SU-DHL-6 (cell line): Measurements from ENCODE around the gene HSPA12A.

ENCODE experiments used
- H2AFZ ChIP-seq: fragments of 200-600 bp; sonication (generic); 2 replicates; pipeline ENCODE4 v1.6.1; 2014; ENCODE audit warnings: low read depth, mild to moderate bottlenecking, moderate library complexity, mixed read lengths, antibody characterized with exemption, low read length; ENCODE audit not compliant: severe bottlenecking
- H3F3A ChIP-seq: fragments of 200-600 bp; shearing (Covaris generic); 2 replicates; pipeline ENCODE4 v1.6.0; 2016; ENCODE audit warnings: antibody characterized with exemption, mild to moderate bottlenecking; ENCODE audit not compliant: insufficient read depth
- H3K27ac ChIP-seq: fragments of 200-600 bp; sonication (generic); 2 replicates; pipeline ENCODE4 v1.5.1; 2016; ENCODE audit warnings: low read depth, mild to moderate bottlenecking, low read length, moderate library complexity, mixed read lengths
- H3K27me3 ChIP-seq: fragments of 200-600 bp; sonication (generic), shearing (Covaris generic); 2 replicates; pipeline ENCODE4 v1.6.0; 2014; ENCODE audit warnings: mild to moderate bottlenecking, low read length
- H3K36me3 ChIP-seq: fragments of 200-600 bp; sonication (generic); 2 replicates; pipeline ENCODE4 v1.6.1; 2014; ENCODE audit warnings: mild to moderate bottlenecking, low read length, mixed read lengths
- H3K4me2 ChIP-seq: fragments of 300-600, 200-600 bp; shearing (Covaris generic), sonication (generic); 2 replicates; pipeline ENCODE4 v1.6.0; 2014; ENCODE audit warnings: low read length, low read depth, mild to moderate bottlenecking; ENCODE audit not compliant: poor library complexity, severe bottlenecking
- H3K4me3 ChIP-seq: fragments of 200-600 bp; sonication (generic); 2 replicates; pipeline ENCODE4 v1.5.1; 2014; ENCODE audit warnings: antibody characterized with exemption, low read length, mild to moderate bottlenecking, mixed read lengths; ENCODE audit not compliant: insufficient read depth, poor library complexity, severe bottlenecking
- H3K79me2 ChIP-seq: fragments of 200-600 bp; sonication (generic); 2 replicates; pipeline ENCODE4 v1.6.1; 2014; ENCODE audit warnings: mild to moderate bottlenecking, low read length, moderate library complexity; ENCODE audit not compliant: insufficient read depth
- H3K9ac ChIP-seq: fragments of 200-600 bp; sonication (generic); 2 replicates; pipeline ENCODE4 v1.7.0; 2014; ENCODE audit warnings: mild to moderate bottlenecking, low read length
- H3K9me2 ChIP-seq: fragments of 200-600 bp; sonication (generic); replicated peaks from 2 replicates; pipeline ENCODE4 v1.6.1; 2014; ENCODE audit warnings: low read length; ENCODE audit not compliant: insufficient read depth
- H3K9me3 ChIP-seq: fragments of 200-600 bp; sonication (generic); 2 replicates; pipeline ENCODE4 v1.6.1; 2014; ENCODE audit warnings: low read length, mixed read lengths; ENCODE audit not compliant: insufficient read depth
- H4K20me1 ChIP-seq: fragments of 200-600 bp; sonication (generic); 2 replicates; pipeline ENCODE4 v1.6.1; 2014; ENCODE audit warnings: low read depth, mild to moderate bottlenecking, antibody characterized with exemption, low read length, moderate library complexity, mixed read lengths
- CTCF ChIP-seq: fragments of 200-600 bp; sonication (generic); IDR thresholded peaks from one replicate; pipeline ENCODE4 v1.5.1; 2017; ENCODE audit warnings: antibody characterized with exemption, mild to moderate bottlenecking, low read length, moderate library complexity; ENCODE audit not compliant: insufficient read depth, poor library complexity, severe bottlenecking
- EZH2phosphoT487 ChIP-seq: fragments of 200-600 bp; sonication (generic), shearing (Covaris generic); conservative IDR thresholded peaks from 2 replicates; pipeline ENCODE4 v1.6.1; 2018; ENCODE audit warnings: mild to moderate bottlenecking, antibody characterized with exemption, low read length, moderate library complexity, mixed read lengths

The HSPA12A gene

GRCh38 chr10:116763440-116763839 lies 21.1 kb upstream of the HSPA12A start:
- Histone ChIP-seq H4K20me1 (no peaks in the 10 kb centered on the region), H3K36me3 (no peaks in the 10 kb centered on the region)
- no peak for TF ChIP-seq CTCF
- TF ChIP-seq EZH2phosphoT487 = no peak

GRCh38 chr10:116761883-116762282 lies 19.5 kb upstream of the HSPA12A start:
- Histone ChIP-seq H3K27me3 (no peaks in the 10 kb centered on the region), H3K4me3 (no peak overlapping the region), H3K79me2 (no peaks in the 10 kb centered on the region), H4K20me1 (no peaks in the 10 kb centered on the region), H3K4me2 (no peak overlapping the region), H3K9me2 (no peaks in the 10 kb centered on the region), H3K9ac (no peak overlapping the region), H3K27ac (no peak overlapping the region), H3K9me3 (no peaks in the 10 kb centered on the region), H3K36me3 (no peaks in the 10 kb centered on the region), H3F3A (no peaks in the 10 kb centered on the region), H2AFZ (no peak overlapping the region)
- TF ChIP-seq CTCF (no peak), EZH2phosphoT487 (no peak)

More at GRCh38 chr10:116763440-116763839, 21.1 kb upstream of the HSPA12A start:
- Histone ChIP-seq H3K4me2 (no peak overlapping the region), H3K9me3 (no peaks in the 10 kb centered on the region), H3K27me3 (no peaks in the 10 kb centered on the region), H3K9ac (no peak overlapping the region), H3K4me3 (no peak overlapping the region), H3K79me2 (no peaks in the 10 kb centered on the region), H2AFZ (no peak overlapping the region), H3K9me2 (no peaks in the 10 kb centered on the region), H3F3A (no peaks in the 10 kb centered on the region), H3K27ac (no peak overlapping the region)

- H3K36me3 ChIP-seq = no peaks in the 10 kb centered on the region
- no peaks in the 10 kb centered on the region for H4K20me1 ChIP-seq
- TF ChIP-seq EZH2phosphoT487 = no peak
- TF ChIP-seq CTCF = no peak
- no peaks in the 10 kb centered on the region for H3K9me3 ChIP-seq
- no peak overlapping the region for H3K9ac ChIP-seq
- H3K27me3 ChIP-seq = no peaks in the 10 kb centered on the region
- H3K4me3 ChIP-seq = no peak overlapping the region
- no peak overlapping the region for H2AFZ ChIP-seq
- H3K79me2 ChIP-seq = no peaks in the 10 kb centered on the region
- no peaks in the 10 kb centered on the region for H3K9me2 ChIP-seq
- H3K4me2 ChIP-seq = no peak overlapping the region
- H3K27ac ChIP-seq = no peak overlapping the region
- H3F3A ChIP-seq = no peaks in the 10 kb centered on the region
Measured at GRCh38 chr10:116760919-116761318, 18.6 kb upstream of the HSPA12A start.

- Histone ChIP-seq H3K27me3 (no peaks in the 10 kb centered on the region), H3K9me3 (no peaks in the 10 kb centered on the region), H3F3A (no peaks in the 10 kb centered on the region), H3K4me2 (no peak overlapping the region), H3K9ac (no peak overlapping the region), H3K79me2 (no peaks in the 10 kb centered on the region), H2AFZ (no peak overlapping the region), H3K4me3 (no peak overlapping the region), H4K20me1 (no peaks in the 10 kb centered on the region), H3K9me2 (no peaks in the 10 kb centered on the region), H3K36me3 (no peaks in the 10 kb centered on the region), H3K27ac (no peak overlapping the region)
- TF ChIP-seq EZH2phosphoT487 = no peak
- no peak for TF ChIP-seq CTCF
Measured at GRCh38 chr10:116757246-116757645, 14.9 kb upstream of the HSPA12A start.
